Stomach (tissue), 9 donors: ENCODE data around the gene EXOC3. TPM values are rescaled to one million over a fixed set of nuclear protein-coding genes. Genes with fewer than 3 reads are reported as not detected.

Source experiments
- DNase-seq, 2 donors: peaks; one replicate each; pipeline versions ENCODE4 v3.0.0 to v3.0.0-alpha.2; 2013 to 2019
- H3K27ac ChIP-seq, 5 donors: fragments of 200-600 bp in 4 of 5; sonication (generic) in 4 of 5; one replicate each; pipeline ENCODE4 v1.5.1; 2013 to 2019; ENCODE audit warnings: mild to moderate bottlenecking in 1 of 5, moderate library complexity in 1 of 5
- H3K27me3 ChIP-seq, 3 donors: fragments of 200-600 bp; sonication (generic); one replicate each; pipeline ENCODE4 v1.5.1; 2017 to 2019; ENCODE audit warnings: mixed run types in 1 of 3
- H3K36me3 ChIP-seq, 4 donors: fragments of 200-600 bp; sonication (generic); 1 replicate in 3 of 4; 2 replicates in 1 of 4; pipeline ENCODE4 v1.5.1; 2016 to 2019
- H3K4me1 ChIP-seq, 4 donors: fragments of 200-600 bp; sonication (generic); one replicate each; pipeline ENCODE4 v1.5.1; 2016 to 2019
- H3K4me3 ChIP-seq, 4 donors: fragments of 200-600 bp; sonication (generic) in 3 of 4; one replicate each; pipeline ENCODE4 v1.5.1; 2016 to 2019; ENCODE audit warnings: mild to moderate bottlenecking in 1 of 4
- H3K9me3 ChIP-seq, 4 donors: fragments of 200-600 bp; sonication (generic); one replicate each; pipeline ENCODE4 v1.5.1; 2016 to 2019
- CTCF ChIP-seq, 7 experiments: fragments of 450-650 bp in 4 of 7; fragments of 200-600 bp in 3 of 7; sonication (generic) in 3 of 7; IDR thresholded peaks; one replicate each; pipeline ENCODE4 v1.5.1; 2016 to 2019; ENCODE audit warnings: antibody characterized with exemption in 7 of 7, control low read depth in 2 of 7, mild to moderate bottlenecking in 1 of 7
- EP300 ChIP-seq: sonication (generic); formaldehyde crosslinking; IDR thresholded peaks from one replicate; pipeline ENCODE4 v1.6.1; 2017; ENCODE audit warnings: antibody characterized with exemption
- POLR2A ChIP-seq, 4 donors: fragments of 450-650 bp; IDR thresholded peaks; one replicate each; pipeline ENCODE4 v1.6.1; 2016; ENCODE audit warnings: antibody characterized with exemption in 4 of 4, control low read depth in 2 of 4, mild to moderate bottlenecking in 1 of 4, moderate library complexity in 1 of 4
- POLR2AphosphoS5 ChIP-seq, 3 donors: sonication (generic); formaldehyde crosslinking; IDR thresholded peaks; one replicate each; pipeline ENCODE4 v1.6.1; 2016; ENCODE audit warnings: antibody characterized with exemption in 3 of 3
- WGBS, 5 donors: extraction: QIAGEN DNeasy Blood & Tissue Kit in 3 of 5; methylation state at CpG; one replicate each; pipeline versions ENCODE4 v1.1.5 to v1.1.7; 2013 to 2018; 5-methylcytosine and 5-hydroxymethylcytosine counted together
- intact Hi-C: fragments of 100-400 bp; cut with DNase I; formaldehyde crosslinking; loops from one replicate; pipeline ENCODE4 v1.15.1; 2023; ENCODE audit warnings: low total_unique reads
- polyA plus RNA-seq, 3 donors: library from polyadenylated mRNA; stranded (reverse); fragments of 200-250 nt; gene quantifications; one replicate each; pipeline ENCODE4 v1.2.3, GENCODE V29; 2013
- total RNA-seq, 5 donors: library from RNA; depleted of rRNA; stranded (reverse); fragments of >200 nt; gene quantifications; one replicate each; pipeline versions ENCODE4 v1.1.0 to v1.2.3, GENCODE V29; 2014 to 2016
- donor health status: healthy with polysubstance abuse.
- donor health status: Bipolar disorder and iron deficiency.
- donor health status: healthy.

EXOC3 gene
- total and polyA plus RNA-seq, 8 donors, result 29.9 to 133 (median 59.3) TPM

DNA sequence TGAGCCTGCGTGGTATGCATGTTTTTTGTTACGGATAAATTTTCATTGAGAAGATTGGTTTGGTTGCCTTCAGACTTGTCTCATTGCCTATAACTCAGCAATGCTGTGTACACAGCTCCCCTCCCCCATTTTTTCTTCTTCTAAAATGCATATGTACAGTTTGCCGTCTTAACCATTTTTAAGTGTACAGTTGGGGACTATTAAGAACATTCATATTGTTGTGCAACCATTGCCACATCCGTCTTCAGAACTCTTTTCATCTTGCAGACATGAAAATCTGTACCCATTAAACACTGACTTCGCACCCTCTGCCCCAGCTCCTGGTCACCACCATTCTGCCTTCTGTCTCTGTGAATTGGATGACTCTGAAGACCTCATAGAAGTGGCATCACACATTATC, 6.2 kb downstream of the EXOC3 start:
- Histone ChIP-seq H3K27ac (no peak overlapping the region), H3K36me3 (peaks cover 65 to 88% (median 84%) of the 10 kb centered on the region in 4 donors), H3K27me3 (no peaks in the 10 kb centered on the region), H3K4me3 (no peak overlapping the region), H3K9me3 (peaks cover 0 to 12% (median 10%) of the 10 kb centered on the region in 4 donors), H3K4me1 (peaks cover 4 to 44% (median 19%) of the 10 kb centered on the region in 4 donors)
- intact Hi-C loops, result no loop called here
- DNase-seq, result no peak
- TF ChIP-seq CTCF (IDR thresholded peaks at IDR 0.05) (no peak), EP300 (no peak), POLR2A (IDR thresholded peaks at IDR 0.05) (no peak), POLR2AphosphoS5 (IDR thresholded peaks at IDR 0.05) (no peak)
- WGBS, 5 donors, result 90 to 98% (median 95%) methylated on average over 5 of the region's 5 CpGs

DNA sequence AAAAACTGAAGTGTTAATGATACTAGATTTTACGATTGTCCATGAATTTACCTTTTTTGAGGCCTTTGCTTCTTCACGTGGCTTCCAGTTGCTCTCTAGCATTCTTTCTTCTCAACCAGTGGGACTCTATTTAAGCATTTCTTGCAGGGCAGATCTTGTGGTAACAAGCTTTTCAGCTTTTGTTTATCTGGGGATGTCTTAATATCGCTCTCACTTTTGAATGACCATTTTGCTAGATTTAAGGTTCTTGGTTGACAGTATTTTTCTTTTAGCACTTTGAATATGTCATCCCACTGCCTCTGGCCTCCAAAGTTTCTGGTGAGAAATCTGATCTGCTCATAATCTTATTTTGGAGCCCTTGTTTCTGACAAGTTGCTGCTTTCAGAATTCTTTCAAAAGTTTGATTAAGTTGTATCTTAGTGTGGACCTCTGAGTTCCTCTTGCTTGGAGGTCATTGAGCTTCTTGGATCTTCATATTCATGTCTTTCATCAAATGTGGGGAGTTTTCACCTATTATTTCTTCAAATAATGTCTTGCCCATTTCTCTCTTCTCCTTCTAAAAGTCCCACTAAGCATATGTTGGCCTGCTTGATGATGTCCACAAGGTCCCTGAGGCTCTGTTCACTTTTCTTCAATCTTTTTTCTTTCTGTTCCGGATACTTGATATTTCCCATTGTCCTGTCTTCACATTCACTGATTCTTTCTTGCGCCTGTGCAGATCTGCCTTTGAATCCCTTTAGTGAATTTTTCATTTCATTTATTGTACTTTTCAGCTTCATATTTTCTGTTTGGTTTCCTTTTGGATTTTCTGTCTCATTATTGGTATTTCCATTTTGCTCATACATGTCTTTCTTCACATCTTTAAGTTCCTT, 8.8 kb downstream of the EXOC3 start:
- DNase-seq, result no peak
- WGBS, 5 donors, result 77 to 97% (median 89%) methylated on average over 5 of the region's 5 CpGs
- peaks cover 77 to 100% (median 99%) of the 10 kb centered on the region in 4 donors for H3K36me3 ChIP-seq
- intact Hi-C loops, result no loop called here
- H3K4me1 ChIP-seq, result peaks cover 0 to 17% (median 1%) of the 10 kb centered on the region in 4 donors
- H3K27ac ChIP-seq, result no peak overlapping the region
- TF ChIP-seq CTCF (IDR thresholded peaks at IDR 0.05) (no peak), EP300 (no peak), POLR2AphosphoS5 (IDR thresholded peaks at IDR 0.05) (no peak), POLR2A (IDR thresholded peaks at IDR 0.05) (no peak)
- no peak overlapping the region for H3K4me3 ChIP-seq
- H3K27me3 ChIP-seq, result no peaks in the 10 kb centered on the region
- H3K9me3 ChIP-seq, result peaks cover 0 to 12% (median 10%) of the 10 kb centered on the region in 4 donors

GRCh38 chr5:452978-453710, 10.2 kb downstream of the EXOC3 start:
- peaks cover 77 to 100% (median 99%) of the 10 kb centered on the region in 4 donors for H3K36me3 ChIP-seq
- intact Hi-C loops, result no loop called here
- no peak overlapping the region for H3K27ac ChIP-seq
- peaks cover 0 to 12% (median 10%) of the 10 kb centered on the region in 4 donors for H3K9me3 ChIP-seq
- DNase-seq, result no peak
- H3K27me3 ChIP-seq, result no peaks in the 10 kb centered on the region
- TF ChIP-seq POLR2A (IDR thresholded peaks at IDR 0.05) (no peak), CTCF (IDR thresholded peaks at IDR 0.05) (no peak), EP300 (no peak), POLR2AphosphoS5 (IDR thresholded peaks at IDR 0.05) (no peak)
- H3K4me1 ChIP-seq, result peaks cover 0 to 8% (median 0%) of the 10 kb centered on the region in 4 donors
- H3K4me3 ChIP-seq, result no peak overlapping the region
- 84 to 96% (median 95%) methylated on average over 17 of the region's 17 CpGs for WGBS, 5 donors

DNA sequence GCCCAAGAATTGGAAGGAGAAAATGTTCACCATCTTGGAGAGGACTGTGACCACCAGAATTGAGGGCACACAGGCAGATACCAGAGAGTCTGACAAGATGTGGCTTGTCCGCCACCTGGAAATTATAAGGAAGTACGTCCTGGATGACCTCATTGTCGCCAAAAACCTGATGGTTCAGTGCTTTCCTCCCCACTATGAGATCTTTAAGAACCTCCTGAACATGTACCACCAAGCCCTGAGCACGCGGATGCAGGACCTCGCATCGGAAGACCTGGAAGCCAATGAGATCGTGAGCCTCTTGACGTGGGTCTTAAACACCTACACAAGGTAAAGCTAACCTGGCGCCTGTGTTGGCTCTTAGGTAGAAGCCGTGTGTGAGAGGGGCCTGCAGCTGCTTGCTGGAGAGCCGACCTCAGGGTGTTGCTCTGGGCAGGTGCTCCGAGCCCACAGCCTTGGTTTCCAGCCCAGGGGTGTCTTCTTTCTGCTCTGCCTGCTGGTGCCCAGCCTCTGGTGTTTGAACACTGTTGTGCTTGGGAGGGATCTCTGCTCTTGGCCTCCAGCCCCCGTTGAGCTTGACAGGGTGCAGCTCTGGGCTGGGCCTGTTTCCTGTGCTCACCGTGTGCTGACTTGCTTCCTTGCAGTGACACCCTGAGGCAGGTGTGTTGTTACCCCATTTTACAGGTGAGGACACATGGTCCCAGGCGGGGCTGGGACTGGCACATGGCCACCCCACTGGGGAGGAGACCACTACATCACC, 10.9 kb downstream of the EXOC3 start:
- 86 to 94% (median 92%) methylated on average over 13 to 16 of the region's 16 CpGs for WGBS, 5 donors
- DNase-seq, result no peak
- H3K4me3 ChIP-seq, result no peak overlapping the region
- H3K9me3 ChIP-seq, result peaks cover 0 to 12% (median 10%) of the 10 kb centered on the region in 4 donors
- H3K4me1 ChIP-seq, result peaks cover 0 to under 1% (median 0%) of the 10 kb centered on the region in 4 donors
- TF ChIP-seq EP300 (no peak), POLR2AphosphoS5 (IDR thresholded peaks at IDR 0.05) (no peak), CTCF (IDR thresholded peaks at IDR 0.05) (no peak), POLR2A (IDR thresholded peaks at IDR 0.05) (no peak)
- peaks cover 71 to 100% (median 99%) of the 10 kb centered on the region in 4 donors for H3K36me3 ChIP-seq
- no peak overlapping the region for H3K27ac ChIP-seq
- H3K27me3 ChIP-seq, result no peaks in the 10 kb centered on the region
- intact Hi-C loops, result no loop called here
